IPS DF 6.9 (cell line): ENCODE measurements around the gene SSBP3.
"Not testable (repeated sequence)": the region's sequence is repeated elsewhere in the genome, so short reads cannot be mapped to it uniquely, and the experiment has no call there.

ENCODE experiments used
- DNase-seq: peaks from one replicate; pipeline ENCODE4 v3.0.0-alpha.2; 2013; ENCODE audit warnings: low read depth, low spot score
- H3K27ac ChIP-seq: one replicate; pipeline ENCODE4 v1.5.1; 2013; ENCODE audit warnings: low read length, control low read depth
- H3K27me3 ChIP-seq: 2 replicates; pipeline ENCODE4 v1.6.1; 2013; ENCODE audit warnings: mild to moderate bottlenecking, low read length; ENCODE audit not compliant: control insufficient read depth, insufficient read depth
- H3K36me3 ChIP-seq: 2 replicates; pipeline ENCODE4 v1.6.1; 2013; ENCODE audit warnings: low read length; ENCODE audit not compliant: control insufficient read depth, insufficient read depth
- H3K4me1 ChIP-seq: 2 replicates; pipeline ENCODE4 v1.6.1; 2013; ENCODE audit warnings: low read length; ENCODE audit not compliant: control insufficient read depth, insufficient read depth
- H3K4me3 ChIP-seq: 2 replicates; pipeline ENCODE4 v1.5.1; 2013; ENCODE audit warnings: mild to moderate bottlenecking, low read length
- H3K9me3 ChIP-seq: 2 replicates; pipeline ENCODE4 v1.6.1; 2013; ENCODE audit warnings: low read length, inconsistent platforms; ENCODE audit not compliant: control insufficient read depth, insufficient read depth
- WGBS: extraction: QIAGEN DNeasy Blood & Tissue Kit; methylation state at CpG from one replicate; pipeline ENCODE4 v1.1.7; 2013; ENCODE audit warnings: mixed read lengths, missing lambda C conversion rate; ENCODE audit not compliant: insufficient read length, insufficient coverage; 5-methylcytosine and 5-hydroxymethylcytosine counted together

SSBP3 gene

GRCh38 chr1:54406339-54407153 lies at the start of gene SSBP3:
Gene SSBP3 (minus strand): TSS chr1:54406394.
- Histone ChIP-seq H3K36me3 (peaks cover 3% of the 10 kb centered on the region; the same call in 1 of the 2 replicates), H3K4me3 (peak within 1 kb of the TSS; percentile 66; the same call in 1 of the 2 replicates), H3K27me3 (no peaks in the 10 kb centered on the region), H3K9me3 (no peaks in the 10 kb centered on the region), H3K4me1 (peaks cover 14% of the 10 kb centered on the region), H3K27ac (peak within 1 kb of the TSS; percentile 78)
- WGBS: no CpG with 5 or more reads among the region's 100 CpGs
- DNase-seq: no peak

GRCh38 chr1:54453509-54453908 lies 47.3 kb upstream of the SSBP3 start:
- Histone ChIP-seq H3K4me1 (no peaks in the 10 kb centered on the region), H3K9me3 (no peaks in the 10 kb centered on the region; the same call in 1 of the 2 replicates), H3K27me3 (no peaks in the 10 kb centered on the region), H3K36me3 (no peaks in the 10 kb centered on the region), H3K4me3 (no peak overlapping the region), H3K27ac (no peak overlapping the region)
- no CpG with 5 or more reads among the region's 2 CpGs for WGBS
- DNase-seq: no peak

- DNase-seq: no peak
- Histone ChIP-seq H3K4me1 (no peaks in the 10 kb centered on the region), H3K9me3 (no peaks in the 10 kb centered on the region; the same call in 1 of the 2 replicates), H3K27ac (no peak overlapping the region), H3K27me3 (no peaks in the 10 kb centered on the region), H3K4me3 (no peak overlapping the region), H3K36me3 (no peaks in the 10 kb centered on the region)
- no CpG with 5 or more reads among the region's 3 CpGs for WGBS
Observed at GRCh38 chr1:54453022-54453421, 46.8 kb upstream of the SSBP3 start.

GRCh38 chr1:54449431-54449830 lies 43.2 kb upstream of the SSBP3 start:
- not testable (repeated sequence) for DNase-seq, H3K27ac ChIP-seq, H3K4me1 ChIP-seq, H3K36me3 ChIP-seq, H3K27me3 ChIP-seq, H3K4me3 ChIP-seq, H3K9me3 ChIP-seq
- no CpG with 5 or more reads among the region's 4 CpGs for WGBS

GRCh38 chr1:54448801-54449200 lies 42.6 kb upstream of the SSBP3 start:
- no CpG with 5 or more reads among the region's 8 CpGs for WGBS
- DNase-seq: not testable (repeated sequence)

GRCh38 chr1:54447081-54447480 lies 40.9 kb upstream of the SSBP3 start:
- not testable (repeated sequence) for DNase-seq, H3K9me3 ChIP-seq, H3K4me1 ChIP-seq, H3K27me3 ChIP-seq, H3K4me3 ChIP-seq, H3K36me3 ChIP-seq, H3K27ac ChIP-seq
- WGBS: no CpG with 5 or more reads among the region's 2 CpGs

More at GRCh38 chr1:54448801-54449200, 42.6 kb upstream of the SSBP3 start:
- H3K4me1 ChIP-seq, H3K27me3 ChIP-seq, H3K4me3 ChIP-seq, H3K36me3 ChIP-seq, H3K9me3 ChIP-seq, H3K27ac ChIP-seq: not testable (repeated sequence)

- H3K4me1 ChIP-seq: no peaks in the 10 kb centered on the region
- no peak overlapping the region for H3K4me3 ChIP-seq
- H3K27me3 ChIP-seq: no peaks in the 10 kb centered on the region
- no peak overlapping the region for H3K27ac ChIP-seq
- no CpG with 5 or more reads among the region's 2 CpGs for WGBS
- no peaks in the 10 kb centered on the region for H3K9me3 ChIP-seq
- H3K36me3 ChIP-seq: no peaks in the 10 kb centered on the region
- DNase-seq: no peak
Observed at GRCh38 chr1:54442185-54442584, 36.0 kb upstream of the SSBP3 start.

GRCh38 chr1:54439550-54440223 lies 33.5 kb upstream of the SSBP3 start:
- H3K27ac ChIP-seq: no peak overlapping the region
- no peak for DNase-seq
- H3K4me3 ChIP-seq: no peak overlapping the region
- H3K4me1 ChIP-seq: no peaks in the 10 kb centered on the region
- H3K36me3 ChIP-seq: no peaks in the 10 kb centered on the region
- WGBS: no CpG with 5 or more reads among the region's 7 CpGs
- H3K9me3 ChIP-seq: no peaks in the 10 kb centered on the region
- H3K27me3 ChIP-seq: no peaks in the 10 kb centered on the region

GRCh38 chr1:54437783-54438182 lies 31.6 kb upstream of the SSBP3 start:
- Histone ChIP-seq H3K27ac (no peak overlapping the region), H3K27me3 (no peaks in the 10 kb centered on the region), H3K36me3 (no peaks in the 10 kb centered on the region), H3K9me3 (no peaks in the 10 kb centered on the region), H3K4me3 (no peak overlapping the region), H3K4me1 (no peaks in the 10 kb centered on the region)
- no CpG with 5 or more reads among the region's 6 CpGs for WGBS
- DNase-seq: no peak

GRCh38 chr1:54436826-54437225 lies 30.6 kb upstream of the SSBP3 start:
- Histone ChIP-seq H3K27ac (no peak overlapping the region), H3K9me3 (no peaks in the 10 kb centered on the region), H3K4me1 (no peaks in the 10 kb centered on the region), H3K4me3 (no peak overlapping the region), H3K36me3 (no peaks in the 10 kb centered on the region), H3K27me3 (no peaks in the 10 kb centered on the region)
- no CpG with 5 or more reads among the region's 5 CpGs for WGBS
- no peak for DNase-seq
